ENCODE results near the gene TMEM260. TPM values are rescaled to one million over a fixed set of nuclear protein-coding genes. Genes with fewer than 3 reads are reported as not detected.
A peak's percentile ranks its signal among the peaks of the same experiment; 100 is the strongest.

TMEM260 gene
- total RNA-seq, 1 experiment from 2014 or later: 17.8 TPM

DNA sequence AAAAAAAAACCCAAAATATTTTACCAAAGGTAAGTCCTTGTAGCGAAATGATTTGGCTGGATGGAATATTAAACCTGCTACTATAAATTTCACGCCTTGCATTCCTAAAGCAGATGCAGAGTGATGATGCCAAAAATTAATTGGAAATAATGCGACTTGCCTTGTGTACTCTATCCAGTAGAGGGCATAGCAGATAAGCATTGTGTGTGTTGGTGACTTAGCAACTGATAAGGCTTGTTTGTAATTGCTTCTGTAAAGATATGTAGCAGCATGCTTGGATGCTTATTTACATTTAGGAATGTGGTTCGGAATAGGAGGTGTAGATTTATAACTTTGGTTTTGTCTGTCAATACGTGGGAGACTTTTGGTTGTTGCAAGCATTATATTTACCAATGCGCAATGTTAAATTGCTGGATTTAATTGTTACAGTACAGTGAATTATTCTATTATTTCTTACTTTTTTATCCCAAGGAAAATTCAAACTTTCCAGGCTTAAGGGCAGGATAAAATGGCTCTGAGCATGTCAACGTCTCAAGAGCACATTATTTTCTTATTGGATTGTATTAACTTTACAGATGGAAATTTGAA lies 80.5 kb downstream of the TMEM260 start:
- CTCF ChIA-PET: no interaction called here
- no peak overlapping the region for H3K9ac ChIP-seq (ENCODE audit: low read length)
- POLR2A ChIA-PET (ENCODE audit: unreplicated experiment): interaction anchor here (0.6 kb wide), 1 partner anchor 82 kb away, joined by 4 read pairs; no protein-coding TSS in a partner anchor
- BruUV-seq (replicated peaks): no TSS peak
- no peaks in the 10 kb centered on the region for H3F3A ChIP-seq (ENCODE audit: low read length, unreplicated experiment)
- H2AFZ ChIP-seq (ENCODE audit: low read length): no peak overlapping the region
- H3K36me3 ChIP-seq (ENCODE audit: low read depth, low read length): no peaks in the 10 kb centered on the region
- DNase-seq (peak; percentile 82), ATAC-seq (peak; percentile 83)
- no peaks in the 10 kb centered on the region for H3K9me3 ChIP-seq (ENCODE audit: low read length)
- H3K4me2 ChIP-seq (ENCODE audit: low read length): no peak overlapping the region
- no peak for TF ChIP-seq EZH2 (IDR thresholded peaks at IDR 0.05; ENCODE audit: low read length, unreplicated experiment)
- TF ChIP-seq, protein P1, sequence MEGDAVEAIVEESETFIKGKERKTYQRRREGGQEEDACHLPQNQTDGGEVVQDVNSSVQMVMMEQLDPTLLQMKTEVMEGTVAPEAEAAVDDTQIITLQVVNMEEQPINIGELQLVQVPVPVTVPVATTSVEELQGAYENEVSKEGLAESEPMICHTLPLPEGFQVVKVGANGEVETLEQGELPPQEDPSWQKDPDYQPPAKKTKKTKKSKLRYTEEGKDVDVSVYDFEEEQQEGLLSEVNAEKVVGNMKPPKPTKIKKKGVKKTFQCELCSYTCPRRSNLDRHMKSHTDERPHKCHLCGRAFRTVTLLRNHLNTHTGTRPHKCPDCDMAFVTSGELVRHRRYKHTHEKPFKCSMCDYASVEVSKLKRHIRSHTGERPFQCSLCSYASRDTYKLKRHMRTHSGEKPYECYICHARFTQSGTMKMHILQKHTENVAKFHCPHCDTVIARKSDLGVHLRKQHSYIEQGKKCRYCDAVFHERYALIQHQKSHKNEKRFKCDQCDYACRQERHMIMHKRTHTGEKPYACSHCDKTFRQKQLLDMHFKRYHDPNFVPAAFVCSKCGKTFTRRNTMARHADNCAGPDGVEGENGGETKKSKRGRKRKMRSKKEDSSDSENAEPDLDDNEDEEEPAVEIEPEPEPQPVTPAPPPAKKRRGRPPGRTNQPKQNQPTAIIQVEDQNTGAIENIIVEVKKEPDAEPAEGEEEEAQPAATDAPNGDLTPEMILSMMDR (conservative IDR thresholded peaks at IDR 0.05; ENCODE audit: low read depth, low read length): peak; percentile 98
- no peak for TF ChIP-seq EZH2phosphoT487 (IDR thresholded peaks at IDR 0.05; ENCODE audit: borderline replicate concordance, low read length)
- H3K4me3 ChIP-seq (ENCODE audit: low read length): no peak overlapping the region
- H3K9me2 ChIP-seq (replicated peaks; ENCODE audit: low read length): no peaks in the 10 kb centered on the region
- no peaks in the 10 kb centered on the region for H3K4me1 ChIP-seq (ENCODE audit: insufficient read depth, low read length)
- intact Hi-C loops (cut with micrococcal nuclease): loop anchor here (1.0 to 5.0 kb wide), 9 partner anchors 75 to 719 kb away; no protein-coding TSS in a partner anchor
- H3K27me3 ChIP-seq (ENCODE audit: low read length): peaks cover 41% of the 10 kb centered on the region
- no peaks in the 10 kb centered on the region for H3K79me2 ChIP-seq (ENCODE audit: low read length)
- no peak overlapping the region for H3K27ac ChIP-seq (ENCODE audit: low read length)
- H4K20me1 ChIP-seq (ENCODE audit: low read length): no peaks in the 10 kb centered on the region

DNA sequence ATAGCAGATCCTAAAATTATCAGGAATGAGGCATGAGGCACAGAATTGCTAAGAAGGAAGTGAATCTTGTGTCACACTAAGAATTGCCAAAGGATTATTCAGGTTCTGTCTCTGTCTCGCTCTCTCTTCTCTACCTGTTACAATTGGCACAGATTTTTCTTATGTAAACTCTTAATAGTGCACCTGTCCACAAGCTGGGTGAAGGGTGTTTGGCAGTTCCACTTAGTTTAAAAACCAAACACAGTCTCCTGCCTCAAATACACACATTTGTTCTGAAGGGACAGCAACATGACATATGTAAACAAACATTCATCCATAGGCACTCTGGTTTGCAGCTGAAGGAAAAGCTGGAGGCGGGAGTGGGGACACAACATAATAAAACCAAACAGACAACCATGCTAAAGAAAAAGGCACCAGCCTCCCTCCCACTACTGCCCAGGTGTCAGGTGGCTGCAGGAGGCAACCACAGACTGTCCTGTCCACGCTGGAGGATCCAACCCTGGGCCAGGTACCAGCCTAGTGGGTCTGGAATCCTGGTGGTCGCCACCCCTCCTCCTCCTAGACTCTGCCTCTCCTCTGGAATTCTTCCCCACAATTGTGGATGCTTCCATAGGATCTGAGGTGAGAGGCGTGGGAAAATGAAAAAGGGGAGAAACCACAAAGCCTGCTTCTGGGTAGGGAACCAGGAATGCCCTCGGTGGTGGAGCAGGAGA lies 81.2 kb downstream of the TMEM260 start:
- Histone ChIP-seq H3K9ac (ENCODE audit: low read length) (no peak overlapping the region), H3K27ac (ENCODE audit: low read length) (no peak overlapping the region), H3F3A (ENCODE audit: low read length, unreplicated experiment) (no peaks in the 10 kb centered on the region), H3K4me2 (ENCODE audit: low read length) (no peak overlapping the region), H3K9me3 (ENCODE audit: low read length) (no peaks in the 10 kb centered on the region), H3K4me3 (ENCODE audit: low read length) (no peak overlapping the region), H2AFZ (ENCODE audit: low read length) (no peak overlapping the region), H3K9me2 (replicated peaks; ENCODE audit: low read length) (no peaks in the 10 kb centered on the region), H3K27me3 (ENCODE audit: low read length) (peaks cover 49% of the 10 kb centered on the region), H3K36me3 (ENCODE audit: low read depth, low read length) (no peaks in the 10 kb centered on the region), H3K4me1 (ENCODE audit: insufficient read depth, low read length) (no peaks in the 10 kb centered on the region), H4K20me1 (ENCODE audit: low read length) (no peaks in the 10 kb centered on the region), H3K79me2 (ENCODE audit: low read length) (no peaks in the 10 kb centered on the region)
- TF ChIP-seq EZH2phosphoT487 (IDR thresholded peaks at IDR 0.05; ENCODE audit: borderline replicate concordance, low read length) (no peak), EZH2 (IDR thresholded peaks at IDR 0.05; ENCODE audit: low read length, unreplicated experiment) (no peak)
- TF ChIP-seq, protein P1 (conservative IDR thresholded peaks at IDR 0.05; ENCODE audit: low read depth, low read length): no peak
- intact Hi-C loops (cut with micrococcal nuclease): loop anchor here (1.0 to 5.0 kb wide), 9 partner anchors 76 to 718 kb away; no protein-coding TSS in a partner anchor
- DNase-seq: no peak
- ChIA-PET POLR2A (ENCODE audit: unreplicated experiment) (no interaction called here), CTCF (no interaction called here)
- BruUV-seq (replicated peaks): no TSS peak
- ATAC-seq: no peak

DNA sequence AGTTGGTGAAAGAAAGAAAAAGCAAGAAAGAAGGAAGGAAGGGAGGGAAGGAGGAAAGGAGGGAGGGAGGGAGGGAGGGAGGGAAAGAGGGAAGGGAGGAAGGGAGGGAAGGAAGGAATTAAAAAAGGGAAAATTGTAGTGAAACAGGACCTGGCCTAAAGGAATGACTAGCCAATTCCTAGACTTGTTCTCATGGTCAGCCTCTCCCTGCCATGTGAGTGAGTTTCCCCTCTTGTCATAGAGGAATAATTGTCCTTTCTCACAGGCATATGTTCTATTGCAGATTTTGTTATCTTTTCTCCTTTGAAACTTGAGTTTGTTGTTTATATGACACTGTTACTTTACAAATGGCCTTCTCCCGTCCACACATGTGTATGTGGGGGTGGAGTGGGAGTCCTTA lies 81.9 kb downstream of the TMEM260 start:
- Histone ChIP-seq H3K27ac (ENCODE audit: low read length) (no peak overlapping the region), H3K9me2 (replicated peaks; ENCODE audit: low read length) (no peaks in the 10 kb centered on the region), H2AFZ (ENCODE audit: low read length) (no peak overlapping the region), H4K20me1 (ENCODE audit: low read length) (no peaks in the 10 kb centered on the region), H3K9ac (ENCODE audit: low read length) (no peak overlapping the region), H3K4me1 (ENCODE audit: insufficient read depth, low read length) (peaks cover under 1% of the 10 kb centered on the region; the same call in 1 of the 2 replicates), H3K9me3 (ENCODE audit: low read length) (no peaks in the 10 kb centered on the region), H3K79me2 (ENCODE audit: low read length) (no peaks in the 10 kb centered on the region), H3K27me3 (ENCODE audit: low read length) (peaks cover 49% of the 10 kb centered on the region), H3K4me2 (ENCODE audit: low read length) (no peak overlapping the region), H3K36me3 (ENCODE audit: low read depth, low read length) (no peaks in the 10 kb centered on the region), H3K4me3 (ENCODE audit: low read length) (no peak overlapping the region), H3F3A (ENCODE audit: low read length, unreplicated experiment) (no peaks in the 10 kb centered on the region)
- CTCF ChIA-PET: no interaction called here
- POLR2A ChIA-PET (ENCODE audit: unreplicated experiment): no interaction called here
- TF ChIP-seq, protein P1 (conservative IDR thresholded peaks at IDR 0.05; ENCODE audit: low read depth, low read length): no peak
- TF ChIP-seq EZH2 (IDR thresholded peaks at IDR 0.05; ENCODE audit: low read length, unreplicated experiment) (no peak), EZH2phosphoT487 (IDR thresholded peaks at IDR 0.05; ENCODE audit: borderline replicate concordance, low read length) (no peak)
- BruUV-seq (replicated peaks): no TSS peak
- no peak for DNase-seq
- no peak for ATAC-seq
- intact Hi-C loops (cut with micrococcal nuclease): loop anchor here (2.0 to 5.0 kb wide), 5 partner anchors 77 to 717 kb away; no protein-coding TSS in a partner anchor
